SK-N-MC (cell line): ENCODE results near the gene PCED1B.

ENCODE experiments used
- EZH2 ChIP-seq: fragments of 200-600 bp; sonication (generic); IDR thresholded peaks from one replicate; pipeline ENCODE4 v1.6.1; 2017; ENCODE audit warnings: antibody characterized with exemption
- POLR2AphosphoS5 ChIP-seq: IDR thresholded peaks from 2 replicates; pipeline ENCODE4 v1.6.1; 2012; ENCODE audit warnings: mild to moderate bottlenecking, low read depth, low read length, borderline replicate concordance

DNA sequence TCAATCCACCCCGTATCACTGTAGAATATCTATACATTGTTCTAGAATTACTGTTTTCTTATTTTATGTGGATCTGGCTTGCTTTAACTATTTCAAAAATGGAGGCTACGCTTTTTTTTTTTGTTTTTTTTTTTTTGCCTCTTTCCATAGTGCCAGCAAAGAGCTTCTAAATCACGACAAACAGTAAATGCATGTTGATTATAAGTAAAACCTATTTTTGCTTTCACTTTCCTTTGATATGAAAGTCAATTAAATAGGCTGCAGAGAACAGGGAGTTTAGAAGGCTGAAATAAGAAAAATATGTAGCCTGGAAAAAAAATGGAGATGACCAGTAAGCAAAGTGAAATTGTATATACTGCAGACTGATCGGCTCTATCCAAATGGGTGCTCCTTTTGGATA is 112.6 kb downstream of the PCED1B start:
- TF ChIP-seq POLR2AphosphoS5 (no peak), EZH2 (no peak)
